PFSK-1 (cell line): ENCODE data around the gene KCNJ4.

Experiments used
- FOXP2 ChIP-seq: optimal IDR thresholded peaks from 2 replicates; pipeline ENCODE3; 2011; ENCODE audit warnings: borderline replicate concordance, control low read depth, inconsistent platforms; ENCODE audit not compliant: insufficient read depth; ENCODE audit errors: extremely low read length, extremely low read depth
- POLR2AphosphoS5 ChIP-seq: IDR thresholded peaks from 2 replicates; pipeline ENCODE4 v1.6.1; 2012; ENCODE audit warnings: low read depth, mild to moderate bottlenecking, control low read depth, low read length, moderate library complexity
- TAF1 ChIP-seq: IDR thresholded peaks from 2 replicates; pipeline ENCODE4 v1.6.1; 2012; ENCODE audit warnings: low read length, control low read depth, borderline replicate concordance; ENCODE audit not compliant: insufficient read depth
- TF ChIP-seq, protein P1 (sequence below), 2 experiments: IDR thresholded peaks; 2 replicates each; pipeline versions ENCODE4 v1.6.1 to v1.8.0; 2011 to 2012; ENCODE audit warnings: low read depth in 2 of 2, low read length in 2 of 2, control low read depth in 1 of 2, inconsistent platforms in 1 of 2, mild to moderate bottlenecking in 1 of 2, moderate library complexity in 1 of 2; ENCODE audit not compliant: insufficient read depth in 1 of 2

DNA sequence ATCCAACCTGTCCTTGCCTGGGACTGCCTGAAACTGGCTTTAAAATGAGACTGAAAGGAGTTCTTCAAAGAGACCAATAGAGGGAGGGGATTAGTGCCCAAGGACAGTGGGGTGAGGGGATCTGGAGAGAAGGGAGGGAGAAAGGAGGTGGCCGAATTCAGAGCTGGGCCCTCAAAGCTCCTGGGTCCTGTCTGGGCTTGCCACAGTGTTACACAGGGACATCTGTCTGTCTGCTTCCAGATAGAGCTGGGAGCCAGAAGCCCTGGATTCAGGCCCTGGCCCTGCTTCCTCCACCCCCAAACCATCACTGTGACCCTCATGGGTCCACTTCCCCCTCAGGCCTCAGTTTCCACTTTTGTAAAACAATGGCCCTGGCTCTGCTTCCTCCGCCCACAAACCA, 3.6 kb downstream of the KCNJ4 start:
- TF ChIP-seq TAF1 (no peak), POLR2AphosphoS5 (no peak), FOXP2 (no peak)
- TF ChIP-seq, protein P1, sequence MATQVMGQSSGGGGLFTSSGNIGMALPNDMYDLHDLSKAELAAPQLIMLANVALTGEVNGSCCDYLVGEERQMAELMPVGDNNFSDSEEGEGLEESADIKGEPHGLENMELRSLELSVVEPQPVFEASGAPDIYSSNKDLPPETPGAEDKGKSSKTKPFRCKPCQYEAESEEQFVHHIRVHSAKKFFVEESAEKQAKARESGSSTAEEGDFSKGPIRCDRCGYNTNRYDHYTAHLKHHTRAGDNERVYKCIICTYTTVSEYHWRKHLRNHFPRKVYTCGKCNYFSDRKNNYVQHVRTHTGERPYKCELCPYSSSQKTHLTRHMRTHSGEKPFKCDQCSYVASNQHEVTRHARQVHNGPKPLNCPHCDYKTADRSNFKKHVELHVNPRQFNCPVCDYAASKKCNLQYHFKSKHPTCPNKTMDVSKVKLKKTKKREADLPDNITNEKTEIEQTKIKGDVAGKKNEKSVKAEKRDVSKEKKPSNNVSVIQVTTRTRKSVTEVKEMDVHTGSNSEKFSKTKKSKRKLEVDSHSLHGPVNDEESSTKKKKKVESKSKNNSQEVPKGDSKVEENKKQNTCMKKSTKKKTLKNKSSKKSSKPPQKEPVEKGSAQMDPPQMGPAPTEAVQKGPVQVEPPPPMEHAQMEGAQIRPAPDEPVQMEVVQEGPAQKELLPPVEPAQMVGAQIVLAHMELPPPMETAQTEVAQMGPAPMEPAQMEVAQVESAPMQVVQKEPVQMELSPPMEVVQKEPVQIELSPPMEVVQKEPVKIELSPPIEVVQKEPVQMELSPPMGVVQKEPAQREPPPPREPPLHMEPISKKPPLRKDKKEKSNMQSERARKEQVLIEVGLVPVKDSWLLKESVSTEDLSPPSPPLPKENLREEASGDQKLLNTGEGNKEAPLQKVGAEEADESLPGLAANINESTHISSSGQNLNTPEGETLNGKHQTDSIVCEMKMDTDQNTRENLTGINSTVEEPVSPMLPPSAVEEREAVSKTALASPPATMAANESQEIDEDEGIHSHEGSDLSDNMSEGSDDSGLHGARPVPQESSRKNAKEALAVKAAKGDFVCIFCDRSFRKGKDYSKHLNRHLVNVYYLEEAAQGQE (IDR thresholded peaks at IDR 0.05; ENCODE audit: insufficient read depth in 1 of 2, low read depth in 2 of 2, low read length in 2 of 2) = no peak
